Gastrocnemius medialis (tissue), 4 donors: ENCODE data around the gene AP1G1. TPM values are rescaled to one million over a fixed set of nuclear protein-coding genes. Genes with fewer than 3 reads are reported as not detected.
A peak's percentile ranks its signal among the peaks of the same experiment; 100 is the strongest.

Source experiments
- ATAC-seq, 2 donors: fragments of 150-250 bp; one replicate each; pipeline ENCODE4 v1.9.1; 2016
- DNase-seq, 2 donors: peaks; one replicate each; pipeline ENCODE4 v3.0.0-alpha.2; 2019
- H3K27ac ChIP-seq, 4 donors: fragments of 200-600 bp; sonication (generic); 1 replicate in 1 of 4; 2 replicates in 3 of 4; pipeline ENCODE4 v1.5.1; 2016 to 2018; ENCODE audit warnings: mild to moderate bottlenecking in 2 of 4, moderate library complexity in 1 of 4
- H3K27me3 ChIP-seq, 3 donors: fragments of 200-600 bp; sonication (generic) in 2 of 3; 1 replicate in 1 of 3; 2 replicates in 2 of 3; pipeline versions ENCODE4 v1.5.1 to v1.6.0; 2016 to 2019; ENCODE audit warnings: mild to moderate bottlenecking in 1 of 3, moderate library complexity in 1 of 3
- H3K36me3 ChIP-seq, 2 donors: fragments of 200-600 bp; sonication (generic) in 1 of 2; one replicate each; pipeline ENCODE4 v1.5.1; 2017 to 2018
- H3K4me1 ChIP-seq, 2 donors: fragments of 200-600 bp; sonication (generic) in 1 of 2; one replicate each; pipeline ENCODE4 v1.5.1; 2016 to 2017; ENCODE audit warnings: mild to moderate bottlenecking in 2 of 2
- H3K4me3 ChIP-seq, 4 donors: fragments of 200-600 bp; sonication (generic) in 3 of 4; 1 replicate in 1 of 4; 2 replicates in 3 of 4; pipeline ENCODE4 v1.5.1; 2016 to 2019; ENCODE audit warnings: mild to moderate bottlenecking in 2 of 4
- H3K9me3 ChIP-seq, 3 donors: fragments of 200-600 bp; sonication (generic) in 2 of 3; 1 replicate in 1 of 3; 2 replicates in 2 of 3; pipeline ENCODE4 v1.5.1; 2016 to 2019
- POLR2A ChIP-seq, 2 donors: fragments of 450-650 bp; IDR thresholded peaks; one replicate each; pipeline ENCODE4 v1.6.1; 2017; ENCODE audit warnings: antibody characterized with exemption in 2 of 2, mild to moderate bottlenecking in 2 of 2, moderate library complexity in 2 of 2
- in situ Hi-C, 4 donors: fragments of 200-750 bp; cut with MboI; loops; one replicate each; pipeline versions ENCODE4 v1.15.0 to v1.8.0; 2017; ENCODE audit warnings: low sequenced_read_pairs in 4 of 4
- intact Hi-C: fragments of 100-400 bp; cut with DNase I; formaldehyde crosslinking; loops from one replicate; pipeline ENCODE4 v1.15.1; 2023; ENCODE audit warnings: low total_unique reads
- total RNA-seq, 4 donors: library from RNA; depleted of rRNA; stranded (reverse); fragments of >200 nt; gene quantifications; one replicate each; pipeline versions ENCODE4 v1.1.0 to v1.2.3, GENCODE V29; 2016
- TF ChIP-seq, protein P1 (sequence below), 5 experiments: fragments of 450-650 bp in 3 of 5; fragments of 200-600 bp in 2 of 5; sonication (generic) in 2 of 5; IDR thresholded peaks in 4 of 5; conservative IDR thresholded peaks in 1 of 5; 1 replicate in 4 of 5; 2 replicates in 1 of 5; pipeline ENCODE4 v1.5.1; 2016 to 2019; ENCODE audit warnings: antibody characterized with exemption in 5 of 5, mild to moderate bottlenecking in 3 of 5, moderate library complexity in 3 of 5

The AP1G1 gene
- total RNA-seq, 4 donors from 2014 or later, result 60.7 to 80.6 (median 66.3) TPM

- no peak for ATAC-seq
- H3K27ac ChIP-seq, result peak overlapping the region; percentile 87 to 93 (median 88)
- intact Hi-C loops, result loop anchor here (5.0 kb wide), 1 partner anchor 35 kb away; the partner anchor contains the start of gene ZNF821
These were observed 38.5 kb upstream of the AP1G1 start for GRCh38 chr16:71847096-71847495.

DNA sequence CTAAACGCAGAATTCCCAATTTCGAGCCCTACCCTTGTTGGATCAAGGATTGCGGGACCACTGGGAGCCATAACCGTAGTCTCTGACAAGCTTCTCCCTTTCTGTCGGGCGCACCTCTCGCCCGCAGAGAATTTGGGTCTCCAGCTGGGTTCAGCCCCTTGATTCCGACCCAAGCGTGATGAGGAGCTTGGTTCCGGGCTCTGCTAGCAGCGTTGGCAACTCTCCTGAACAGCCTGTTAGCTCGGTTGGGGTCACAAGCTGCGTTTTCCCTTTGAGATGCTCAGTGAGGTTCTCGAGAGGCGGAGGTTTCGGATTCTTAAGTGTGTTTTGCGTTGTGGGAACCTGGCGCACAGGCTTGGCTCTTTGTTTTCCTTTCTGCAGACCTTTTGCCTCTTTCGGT is 37.8 kb upstream of the AP1G1 start:
- in situ Hi-C loops, result no loop called here
- intact Hi-C loops, result loop anchor here (5.0 kb wide), 1 partner anchor 36 kb away; the partner anchor contains the start of gene ZNF821
- ATAC-seq (peak; percentile 5 to 8), DNase-seq (no peak)
- Histone ChIP-seq H3K27me3 (no peaks in the 10 kb centered on the region), H3K9me3 (no peaks in the 10 kb centered on the region), H3K36me3 (peaks cover 0 to 23% of the 10 kb centered on the region in 2 donors), H3K4me3 (peak overlapping the region; percentile 83 to 100 (median 94)), H3K27ac (peak overlapping the region; percentile 87 to 93 (median 88)), H3K4me1 (peaks cover 22 to 25% of the 10 kb centered on the region in 2 donors)
- no peak for TF ChIP-seq POLR2A (IDR thresholded peaks at IDR 0.05)
- TF ChIP-seq, protein P1, sequence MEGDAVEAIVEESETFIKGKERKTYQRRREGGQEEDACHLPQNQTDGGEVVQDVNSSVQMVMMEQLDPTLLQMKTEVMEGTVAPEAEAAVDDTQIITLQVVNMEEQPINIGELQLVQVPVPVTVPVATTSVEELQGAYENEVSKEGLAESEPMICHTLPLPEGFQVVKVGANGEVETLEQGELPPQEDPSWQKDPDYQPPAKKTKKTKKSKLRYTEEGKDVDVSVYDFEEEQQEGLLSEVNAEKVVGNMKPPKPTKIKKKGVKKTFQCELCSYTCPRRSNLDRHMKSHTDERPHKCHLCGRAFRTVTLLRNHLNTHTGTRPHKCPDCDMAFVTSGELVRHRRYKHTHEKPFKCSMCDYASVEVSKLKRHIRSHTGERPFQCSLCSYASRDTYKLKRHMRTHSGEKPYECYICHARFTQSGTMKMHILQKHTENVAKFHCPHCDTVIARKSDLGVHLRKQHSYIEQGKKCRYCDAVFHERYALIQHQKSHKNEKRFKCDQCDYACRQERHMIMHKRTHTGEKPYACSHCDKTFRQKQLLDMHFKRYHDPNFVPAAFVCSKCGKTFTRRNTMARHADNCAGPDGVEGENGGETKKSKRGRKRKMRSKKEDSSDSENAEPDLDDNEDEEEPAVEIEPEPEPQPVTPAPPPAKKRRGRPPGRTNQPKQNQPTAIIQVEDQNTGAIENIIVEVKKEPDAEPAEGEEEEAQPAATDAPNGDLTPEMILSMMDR (IDR thresholded peaks at IDR 0.05 in 4 of 5, conservative IDR thresholded peaks at IDR 0.05 in 1 of 5), result no peak

More at GRCh38 chr16:71847096-71847495, 38.5 kb upstream of the AP1G1 start:
- peaks cover 22 to 25% of the 10 kb centered on the region in 2 donors for H3K4me1 ChIP-seq
- peaks cover 0 to 30% of the 10 kb centered on the region in 2 donors for H3K36me3 ChIP-seq
- DNase-seq, result no peak
- no peak for TF ChIP-seq POLR2A (IDR thresholded peaks at IDR 0.05)
- TF ChIP-seq, protein P1 (IDR thresholded peaks at IDR 0.05 in 4 of 5, conservative IDR thresholded peaks at IDR 0.05 in 1 of 5), result no peak
- no peaks in the 10 kb centered on the region for H3K27me3 ChIP-seq
- H3K9me3 ChIP-seq, result no peaks in the 10 kb centered on the region
- in situ Hi-C loops, result no loop called here
- peak overlapping the region; percentile 83 to 100 (median 94) for H3K4me3 ChIP-seq

- in situ Hi-C loops, result no loop called here
- intact Hi-C loops, result loop anchor here (2.0 to 5.0 kb wide), 2 partner anchors 36 to 37 kb away; partner anchors contain the start of genes AP1G1 and ZNF821
- Histone ChIP-seq H3K9me3 (no peaks in the 10 kb centered on the region), H3K4me3 (peak within 1 kb of the TSS; percentile 83 to 100 (median 94)), H3K36me3 (peaks cover 0 to 17% of the 10 kb centered on the region in 2 donors), H3K4me1 (peaks cover 22 to 25% of the 10 kb centered on the region in 2 donors), H3K27ac (peak within 1 kb of the TSS; percentile 87 to 93 (median 88)), H3K27me3 (no peaks in the 10 kb centered on the region)
- ATAC-seq (peak; percentile 88 to 90), DNase-seq (peak; percentile 74 to 90)
- TF ChIP-seq, protein P1 (IDR thresholded peaks at IDR 0.05 in 4 of 5, conservative IDR thresholded peaks at IDR 0.05 in 1 of 5), result peak in 1 of 5 experiments; percentile 33
- peak; percentile 78 to 85 for TF ChIP-seq POLR2A (IDR thresholded peaks at IDR 0.05)
These were observed 37.2 kb upstream of the AP1G1 start, which contains the start of gene ATXN1L for GRCh38 chr16:71845639-71846430. ATXN1L (plus strand) TSS chr16:71845976; CDS start chr16:71849741, 3,765 bp downstream.

DNA sequence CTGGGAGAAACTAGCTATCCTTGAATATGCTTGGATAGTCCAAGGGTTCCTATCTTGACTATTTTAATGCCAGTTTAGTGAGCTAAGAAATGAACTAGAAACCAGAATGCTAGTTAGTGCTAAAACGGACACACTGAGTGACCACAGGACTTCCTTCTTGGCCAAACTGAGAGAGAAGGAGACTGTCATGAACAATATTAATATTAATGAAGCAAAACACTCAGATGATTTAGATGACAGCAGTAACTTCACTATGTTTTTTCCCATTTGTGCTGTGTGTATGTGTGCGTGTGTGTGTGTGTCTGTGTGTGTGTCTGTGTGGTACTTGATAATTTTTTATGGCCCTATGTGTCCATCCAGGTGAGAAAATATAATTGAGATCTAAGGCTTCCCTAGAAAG is 34.9 kb upstream of the AP1G1 start:
- Histone ChIP-seq H3K27ac (no peak overlapping the region), H3K36me3 (no peaks in the 10 kb centered on the region), H3K9me3 (no peaks in the 10 kb centered on the region), H3K4me1 (peaks cover 20 to 22% of the 10 kb centered on the region in 2 donors), H3K4me3 (no peak overlapping the region), H3K27me3 (no peaks in the 10 kb centered on the region)
- in situ Hi-C loops (no loop called here), intact Hi-C loops (loop anchor here (2.0 kb wide), 1 partner anchor 25 kb away; no protein-coding TSS in a partner anchor)
- no peak for TF ChIP-seq POLR2A (IDR thresholded peaks at IDR 0.05)
- TF ChIP-seq, protein P1 (IDR thresholded peaks at IDR 0.05 in 4 of 5, conservative IDR thresholded peaks at IDR 0.05 in 1 of 5), result no peak
- DNase-seq (no peak), ATAC-seq (no peak)
